Measurements from ENCODE around the gene SNX17.
A peak's percentile ranks its signal among the peaks of the same experiment; 100 is the strongest.

Gene SNX17

DNA sequence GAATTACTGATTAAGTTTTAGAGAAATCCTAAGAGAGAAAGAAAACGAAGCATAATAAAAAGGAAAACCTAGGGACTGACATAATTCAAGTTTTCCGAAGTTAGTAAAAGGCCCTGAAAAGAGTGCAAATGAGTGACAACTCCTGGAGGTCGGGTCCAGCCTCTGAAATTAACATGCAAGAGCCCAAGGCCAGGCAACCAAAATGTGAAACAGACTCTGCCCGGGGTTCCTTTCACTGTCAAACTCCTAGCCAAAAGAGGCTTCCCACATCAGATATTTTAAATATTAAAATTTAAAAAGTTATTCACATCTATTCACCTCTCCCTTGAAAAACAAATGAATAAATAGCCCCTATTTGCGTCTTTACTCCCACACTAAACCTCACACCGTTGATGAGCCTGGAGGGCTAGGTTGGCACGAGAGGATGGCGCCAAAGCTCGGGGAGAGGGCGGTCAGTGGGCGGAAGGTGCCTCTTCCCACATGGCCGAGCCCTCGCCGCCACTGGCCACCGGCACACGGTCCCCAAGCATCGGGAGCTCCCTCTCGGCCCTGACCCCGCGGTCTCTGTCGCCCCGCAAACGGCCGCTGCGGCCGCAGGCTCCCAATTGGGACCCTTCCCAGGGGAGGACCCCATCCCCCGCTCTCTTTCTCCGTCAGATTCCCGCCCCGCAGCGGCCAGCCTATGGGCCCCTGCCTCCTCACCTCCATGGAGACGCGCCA is 38.3 kb downstream of the SNX17 start:
- TF ChIP-seq CTCF (IDR thresholded peaks at IDR 0.05; ENCODE audit: borderline replicate concordance, insufficient read depth, low read depth, low read length), result no peak
- H3K4me3 ChIP-seq (ENCODE audit: low read depth, low read length), result peak overlapping the region; percentile 96

DNA sequence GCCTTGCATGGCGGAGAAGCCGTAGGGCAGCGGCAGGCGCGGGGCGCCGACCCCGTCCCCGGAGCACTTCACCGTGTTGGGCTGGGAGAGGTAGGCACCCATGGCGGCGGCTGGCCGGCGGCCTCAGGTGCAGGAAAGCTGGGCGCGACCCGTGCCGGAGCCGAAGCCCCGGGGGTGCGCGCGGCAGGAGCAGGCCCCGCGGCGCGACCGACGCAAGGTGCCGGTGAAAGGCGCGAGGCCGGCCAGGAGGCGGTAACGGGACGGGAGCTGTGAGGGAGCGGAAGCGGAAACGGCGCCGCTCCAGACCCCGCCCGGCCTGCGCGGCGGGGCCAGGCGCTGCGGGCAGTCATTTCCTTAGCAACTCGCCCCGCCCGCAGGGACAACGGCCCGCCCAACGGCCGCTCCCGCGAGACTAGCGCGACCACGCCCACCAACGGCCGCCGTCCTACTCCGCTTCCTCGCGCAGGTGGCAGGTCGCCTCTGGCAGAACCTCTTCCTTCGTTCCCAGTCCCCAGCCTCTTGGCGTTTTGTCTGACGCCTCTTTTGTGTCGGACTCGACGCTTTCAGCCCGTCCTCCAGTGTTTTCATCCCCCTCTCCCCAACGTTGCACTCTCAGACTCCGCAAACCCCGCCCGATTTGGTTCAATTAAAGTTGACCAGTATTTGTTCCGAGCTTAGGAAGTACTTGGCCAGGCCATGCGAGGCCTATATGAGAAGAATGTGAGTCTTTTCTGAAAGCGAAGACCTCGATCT is 39.1 kb downstream of the SNX17 start, which contains the start of gene PPM1G:
Gene PPM1G (minus strand): TSS at position 271 of the 753 bp plus-strand sequence. CDS start 169 bp downstream, at position 102.
- H3K4me3 ChIP-seq (ENCODE audit: low read depth, low read length), result peak within 1 kb of the TSS; percentile 96
- TF ChIP-seq CTCF (IDR thresholded peaks at IDR 0.05; ENCODE audit: borderline replicate concordance, insufficient read depth, low read depth, low read length), result no peak

DNA sequence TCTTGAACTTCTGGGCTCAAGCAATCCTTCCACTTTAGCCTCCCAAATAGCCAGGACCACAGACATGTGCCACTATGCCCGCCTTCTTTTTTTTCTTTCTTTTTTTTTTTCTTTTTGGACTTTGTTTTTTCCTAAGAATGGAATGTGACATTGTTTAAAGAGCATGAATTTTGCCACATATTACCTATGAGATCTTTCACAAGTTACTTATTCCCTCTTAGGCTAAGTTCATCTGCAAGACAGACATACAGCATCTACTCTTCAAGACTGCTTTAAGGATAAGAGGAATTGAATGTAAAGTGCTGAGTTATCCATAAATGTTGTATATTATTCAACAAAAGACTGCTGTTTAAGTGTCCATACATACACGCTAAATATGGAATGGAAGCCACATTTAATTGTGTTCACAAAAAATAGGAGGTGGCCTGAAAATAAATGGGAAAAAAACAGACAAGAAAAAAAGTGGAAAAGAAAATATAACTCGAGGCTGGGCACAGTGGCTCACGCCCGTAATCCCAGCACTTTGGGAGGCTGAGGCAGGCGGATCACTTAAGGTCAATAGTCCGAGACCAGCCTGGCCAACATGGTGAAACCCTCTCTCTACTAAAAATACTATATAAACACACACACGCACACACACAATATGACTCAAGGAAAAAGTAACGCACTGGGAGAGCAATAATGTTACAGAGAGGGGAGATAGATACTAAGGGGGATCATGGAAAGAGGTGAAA is 42.2 kb downstream of the SNX17 start:
- H3K4me3 ChIP-seq (ENCODE audit: low read depth, low read length), result no peak overlapping the region
- TF ChIP-seq CTCF (IDR thresholded peaks at IDR 0.05; ENCODE audit: borderline replicate concordance, insufficient read depth, low read depth, low read length), result no peak

DNA sequence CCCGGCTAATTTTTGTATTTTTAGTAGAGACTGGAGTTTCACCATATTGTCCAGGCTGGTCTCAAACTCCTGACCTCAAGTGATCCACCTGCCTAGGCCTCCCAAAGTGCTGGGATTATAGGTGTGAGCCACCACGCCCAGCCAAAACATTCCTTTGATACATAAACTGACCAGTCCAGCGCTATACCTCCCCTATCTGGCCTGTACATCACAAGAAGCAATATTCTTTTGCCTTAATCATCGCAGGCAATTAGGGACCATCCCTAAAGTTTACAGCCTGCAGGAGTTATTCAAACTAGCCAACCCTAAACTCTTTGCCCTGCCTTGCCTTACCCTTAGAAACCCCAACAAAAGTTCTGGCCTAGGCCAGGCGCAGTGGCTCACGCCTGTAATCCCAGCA is 45.7 kb downstream of the SNX17 start:
- H3K4me3 ChIP-seq (ENCODE audit: low read depth, low read length), result no peak overlapping the region
- no peak for TF ChIP-seq CTCF (IDR thresholded peaks at IDR 0.05; ENCODE audit: borderline replicate concordance, insufficient read depth, low read depth, low read length)

- TF ChIP-seq CTCF (IDR thresholded peaks at IDR 0.05; ENCODE audit: borderline replicate concordance, insufficient read depth, low read depth, low read length), result no peak
- H3K4me3 ChIP-seq (ENCODE audit: low read depth, low read length), result no peak overlapping the region
Measured at GRCh38 chr2:27420996-27421395, 50.6 kb downstream of the SNX17 start.

DNA sequence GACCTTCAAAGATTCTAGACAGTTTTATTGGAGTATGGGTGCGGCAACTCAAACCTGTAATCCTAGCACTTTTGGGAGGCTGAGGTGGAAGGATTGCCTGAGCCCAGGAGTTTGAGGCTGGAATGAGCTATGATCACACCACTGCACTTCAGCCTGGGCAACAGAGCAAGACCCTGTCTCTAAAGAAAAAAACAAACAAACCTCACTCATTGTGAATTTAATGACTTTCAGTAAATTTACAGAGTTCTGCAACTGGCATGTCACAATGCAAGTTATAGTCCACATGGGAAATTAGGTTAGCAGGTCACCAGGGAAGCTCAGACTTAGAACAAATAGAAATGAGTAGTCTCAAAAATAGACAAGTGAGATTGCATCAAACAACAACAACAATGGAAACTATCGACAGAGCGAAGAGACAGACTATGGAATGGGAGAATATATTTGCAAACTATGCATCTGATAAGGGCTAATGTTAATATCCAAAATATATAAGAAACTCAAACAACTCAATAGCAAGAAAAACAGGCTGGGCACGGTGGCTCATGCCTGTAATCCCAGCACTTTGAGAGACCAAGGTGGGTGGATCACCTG is 51.3 kb downstream of the SNX17 start:
- no peak for TF ChIP-seq CTCF (IDR thresholded peaks at IDR 0.05; ENCODE audit: borderline replicate concordance, insufficient read depth, low read depth, low read length)
- H3K4me3 ChIP-seq (ENCODE audit: low read depth, low read length), result no peak overlapping the region

All from GM12875 (cell line).